PC-9 (cell line): ENCODE data around the gene GMDS.

Source experiments
- CTCF ChIP-seq: fragments of 200-600 bp; sonication (generic); conservative IDR thresholded peaks from 2 replicates; pipeline ENCODE4 v1.6.1; 2017; ENCODE audit warnings: mixed run types, antibody characterized with exemption, mild to moderate bottlenecking, moderate library complexity
- EZH2 ChIP-seq: fragments of 200-600 bp; sonication (generic); IDR thresholded peaks from 2 replicates; pipeline ENCODE4 v1.8.0; 2017; ENCODE audit warnings: antibody characterized with exemption, low read depth

GRCh38 chr6:1986454-1987243, 258.8 kb downstream of the GMDS start:
- TF ChIP-seq CTCF (no peak), EZH2 (no peak)
